ENCODE results near the gene USP9X.
"Not testable (repeated sequence)": the region's sequence is repeated elsewhere in the genome, so short reads cannot be mapped to it uniquely, and the experiment has no call there.

Gene USP9X

GRCh38 chrX:41084893-41085511 lies at the start of gene USP9X:
Gene USP9X, plus strand, starts transcription at chrX:41085445. Its CDS starts 38,184 bp downstream, at chrX:41123629.
- in situ Hi-C loops (cut with MboI; ENCODE audit: low sequenced_read_pairs) = no loop called here

- in situ Hi-C loops (cut with MboI; ENCODE audit: low sequenced_read_pairs) = no loop called here
Observed at GRCh38 chrX:41035582-41035981, 49.7 kb upstream of the USP9X start.

- in situ Hi-C loops (cut with MboI; ENCODE audit: low sequenced_read_pairs) = no loop called here
Observed at GRCh38 chrX:41036668-41037326, 48.4 kb upstream of the USP9X start.

GRCh38 chrX:41043196-41043595 lies 42.0 kb upstream of the USP9X start:
- in situ Hi-C loops (cut with MboI; ENCODE audit: low sequenced_read_pairs) = no loop called here

- in situ Hi-C loops (cut with MboI; ENCODE audit: low sequenced_read_pairs) = no loop called here
Observed at GRCh38 chrX:41043674-41044345, 41.4 kb upstream of the USP9X start.

- in situ Hi-C loops (cut with MboI; ENCODE audit: low sequenced_read_pairs) = no loop called here
Observed at GRCh38 chrX:41045960-41046567, 39.2 kb upstream of the USP9X start.

- in situ Hi-C loops (cut with MboI; ENCODE audit: low sequenced_read_pairs) = no loop called here
Observed at GRCh38 chrX:41047878-41048534, 37.2 kb upstream of the USP9X start.

GRCh38 chrX:41050359-41050758 lies 34.9 kb upstream of the USP9X start:
- in situ Hi-C loops (cut with MboI; ENCODE audit: low sequenced_read_pairs) = no loop called here

GRCh38 chrX:41051288-41051687 lies 34.0 kb upstream of the USP9X start:
- in situ Hi-C loops (cut with MboI; ENCODE audit: low sequenced_read_pairs) = no loop called here

GRCh38 chrX:41055740-41056139 lies 29.5 kb upstream of the USP9X start:
- in situ Hi-C loops (cut with MboI; ENCODE audit: low sequenced_read_pairs) = no loop called here

- in situ Hi-C loops (cut with MboI; ENCODE audit: low sequenced_read_pairs) = not testable (repeated sequence)
Observed at GRCh38 chrX:41063276-41063675, 22.0 kb upstream of the USP9X start.

GRCh38 chrX:41064018-41064417 lies 21.2 kb upstream of the USP9X start:
- in situ Hi-C loops (cut with MboI; ENCODE audit: low sequenced_read_pairs) = no loop called here

- in situ Hi-C loops (cut with MboI; ENCODE audit: low sequenced_read_pairs) = no loop called here
Observed at GRCh38 chrX:41066391-41066790, 18.9 kb upstream of the USP9X start.

- in situ Hi-C loops (cut with MboI; ENCODE audit: low sequenced_read_pairs) = no loop called here
Observed at GRCh38 chrX:41066969-41067368, 18.3 kb upstream of the USP9X start.

- in situ Hi-C loops (cut with MboI; ENCODE audit: low sequenced_read_pairs) = no loop called here
Observed at GRCh38 chrX:41067721-41068120, 17.5 kb upstream of the USP9X start.

GRCh38 chrX:41076742-41077141 lies 8.5 kb upstream of the USP9X start:
- in situ Hi-C loops (cut with MboI; ENCODE audit: low sequenced_read_pairs) = no loop called here

GRCh38 chrX:41081821-41082220 lies 3.4 kb upstream of the USP9X start:
- in situ Hi-C loops (cut with MboI; ENCODE audit: low sequenced_read_pairs) = no loop called here

GRCh38 chrX:41082783-41083182 lies 2.5 kb upstream of the USP9X start:
- in situ Hi-C loops (cut with MboI; ENCODE audit: low sequenced_read_pairs) = no loop called here

- in situ Hi-C loops (cut with MboI; ENCODE audit: low sequenced_read_pairs) = no loop called here
Observed at GRCh38 chrX:41084044-41084892, 977 bp upstream of the USP9X start.

GRCh38 chrX:41085512-41085877 lies 250 bp downstream of the USP9X start:
- in situ Hi-C loops (cut with MboI; ENCODE audit: low sequenced_read_pairs) = no loop called here

Data from HL-60/S4 treated with phorbol 12-myristate 13-acetate at 8.2 ng/mL for 4 days and 3 days (cell line).